Lower leg skin (tissue), 3 donors: ENCODE measurements around the gene PLXDC2.

Experiments used
- POLR2A ChIP-seq, 2 donors: fragments of 450-650 bp; IDR thresholded peaks; one replicate each; pipeline ENCODE4 v1.6.1; 2016 to 2017; ENCODE audit warnings: antibody characterized with exemption in 2 of 2, mild to moderate bottlenecking in 1 of 2, moderate library complexity in 1 of 2
- TF ChIP-seq, protein P1 (sequence below), 3 donors: fragments of 450-650 bp; IDR thresholded peaks; one replicate each; pipeline ENCODE4 v1.5.1; 2016; ENCODE audit warnings: antibody characterized with exemption in 3 of 3, mild to moderate bottlenecking in 3 of 3, moderate library complexity in 2 of 3

DNA sequence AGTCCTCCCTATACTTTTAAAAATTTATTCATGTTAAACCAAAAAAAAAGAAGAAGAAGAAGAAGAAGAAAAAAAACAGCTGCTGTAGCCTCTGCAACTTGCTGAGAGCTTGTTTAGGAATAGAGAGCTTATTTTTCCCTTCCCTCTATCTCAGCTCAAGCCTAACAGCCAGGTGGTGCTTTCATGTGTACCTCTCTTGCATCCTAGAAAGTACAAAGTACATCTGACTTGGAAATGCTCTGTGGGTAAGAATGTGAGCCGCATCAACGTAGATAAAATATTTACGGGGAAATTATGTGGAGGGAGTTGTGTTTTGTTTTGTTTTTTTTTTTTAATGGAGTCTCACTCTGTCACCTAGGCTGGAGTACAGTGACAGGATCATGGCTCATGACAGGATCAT is 99.6 kb downstream of the PLXDC2 start:
- TF ChIP-seq, protein P1, sequence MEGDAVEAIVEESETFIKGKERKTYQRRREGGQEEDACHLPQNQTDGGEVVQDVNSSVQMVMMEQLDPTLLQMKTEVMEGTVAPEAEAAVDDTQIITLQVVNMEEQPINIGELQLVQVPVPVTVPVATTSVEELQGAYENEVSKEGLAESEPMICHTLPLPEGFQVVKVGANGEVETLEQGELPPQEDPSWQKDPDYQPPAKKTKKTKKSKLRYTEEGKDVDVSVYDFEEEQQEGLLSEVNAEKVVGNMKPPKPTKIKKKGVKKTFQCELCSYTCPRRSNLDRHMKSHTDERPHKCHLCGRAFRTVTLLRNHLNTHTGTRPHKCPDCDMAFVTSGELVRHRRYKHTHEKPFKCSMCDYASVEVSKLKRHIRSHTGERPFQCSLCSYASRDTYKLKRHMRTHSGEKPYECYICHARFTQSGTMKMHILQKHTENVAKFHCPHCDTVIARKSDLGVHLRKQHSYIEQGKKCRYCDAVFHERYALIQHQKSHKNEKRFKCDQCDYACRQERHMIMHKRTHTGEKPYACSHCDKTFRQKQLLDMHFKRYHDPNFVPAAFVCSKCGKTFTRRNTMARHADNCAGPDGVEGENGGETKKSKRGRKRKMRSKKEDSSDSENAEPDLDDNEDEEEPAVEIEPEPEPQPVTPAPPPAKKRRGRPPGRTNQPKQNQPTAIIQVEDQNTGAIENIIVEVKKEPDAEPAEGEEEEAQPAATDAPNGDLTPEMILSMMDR (IDR thresholded peaks at IDR 0.05) = no peak
- TF ChIP-seq POLR2A (IDR thresholded peaks at IDR 0.05) = no peak
